NCI-H2196 treated with DMSO at 0.1 percent for 48 hours (cell line): ENCODE data around the gene GPR162.

Source experiments
- DNase-seq: peaks from one replicate; lab custom pipeline; 2025; ENCODE audit not compliant: unreplicated experiment; lab: John Stamatoyannopoulos, UW

GPR162 gene

GRCh38 chr12:6787309-6787708 is 34.3 kb upstream of the GPR162 start:
- no peak for DNase-seq

- no peak for DNase-seq
Observed at GRCh38 chr12:6788972-6789924, 32.4 kb upstream of the GPR162 start, which contains the start of gene CD4. Gene CD4, plus strand, starts transcription at chr12:6789528. Its CDS starts 10,611 bp downstream, at chr12:6800139.

- no peak for DNase-seq
Observed at GRCh38 chr12:6790496-6791150, 31.0 kb upstream of the GPR162 start.

GRCh38 chr12:6791931-6792520 is 29.6 kb upstream of the GPR162 start:
- no peak for DNase-seq

GRCh38 chr12:6792522-6793201 is 29.0 kb upstream of the GPR162 start:
- DNase-seq: no peak

GRCh38 chr12:6795088-6795487 is 26.5 kb upstream of the GPR162 start:
- DNase-seq: no peak

- DNase-seq: no peak
Observed at GRCh38 chr12:6796576-6796975, 25.0 kb upstream of the GPR162 start.

- DNase-seq: no peak
Observed at GRCh38 chr12:6799147-6799546, 22.5 kb upstream of the GPR162 start.

GRCh38 chr12:6807170-6807569 is 14.5 kb upstream of the GPR162 start:
- no peak for DNase-seq

- no peak for DNase-seq
Observed at GRCh38 chr12:6809056-6809455, 12.6 kb upstream of the GPR162 start.

GRCh38 chr12:6810758-6811157 is 10.9 kb upstream of the GPR162 start:
- no peak for DNase-seq

- DNase-seq: no peak
Observed at GRCh38 chr12:6813363-6813762, 8.3 kb upstream of the GPR162 start.

GRCh38 chr12:6816598-6816997 is 5.0 kb upstream of the GPR162 start:
- DNase-seq: no peak

GRCh38 chr12:6817098-6817497 is 4.5 kb upstream of the GPR162 start:
- DNase-seq: no peak

GRCh38 chr12:6817662-6818157 is 3.9 kb upstream of the GPR162 start:
- DNase-seq: no peak

GRCh38 chr12:6818222-6818621 is 3.4 kb upstream of the GPR162 start:
- no peak for DNase-seq

GRCh38 chr12:6818645-6819044 is 3.0 kb upstream of the GPR162 start:
- no peak for DNase-seq

GRCh38 chr12:6819106-6820030 is 2.3 kb upstream of the GPR162 start:
- DNase-seq: no peak

GRCh38 chr12:6820166-6820565 is 1.5 kb upstream of the GPR162 start:
- no peak for DNase-seq
